H9 (cell line): ENCODE measurements around the gene C9orf152. TPM values are rescaled to one million over a fixed set of nuclear protein-coding genes. Genes with fewer than 3 reads are reported as not detected.
"Not testable (repeated sequence)": the region's sequence is repeated elsewhere in the genome, so short reads cannot be mapped to it uniquely, and the experiment has no call there.

Experiments
- DNase-seq: peaks from one replicate; pipeline ENCODE4 v3.0.0-alpha.2; 2017
- H2AFZ ChIP-seq: one replicate; pipeline ENCODE4 v1.6.1; 2013; ENCODE audit warnings: mild to moderate bottlenecking, low read length, control low read depth, moderate library complexity
- H2AK5ac ChIP-seq: 2 replicates; pipeline ENCODE4 v1.6.1; 2013; ENCODE audit warnings: low read length, control low read depth, mixed read lengths; ENCODE audit not compliant: insufficient read length
- H2BK120ac ChIP-seq: one replicate; pipeline ENCODE4 v1.6.1; 2013; ENCODE audit warnings: low read depth, mild to moderate bottlenecking, low read length, control low read depth, inconsistent platforms; ENCODE audit not compliant: poor library complexity, severe bottlenecking
- H2BK12ac ChIP-seq: 2 replicates; pipeline ENCODE4 v1.6.1; 2013; ENCODE audit warnings: low read length, control low read depth, mixed read lengths, low read depth; ENCODE audit not compliant: insufficient read length
- H2BK15ac ChIP-seq: 2 replicates; pipeline ENCODE4 v1.6.1; 2013; ENCODE audit warnings: low read depth, low read length, control low read depth
- H2BK20ac ChIP-seq: one replicate; pipeline ENCODE4 v1.6.1; 2013; ENCODE audit warnings: low read depth, mild to moderate bottlenecking, low read length, control low read depth, inconsistent platforms; ENCODE audit not compliant: poor library complexity, severe bottlenecking
- H2BK5ac ChIP-seq: 2 replicates; pipeline ENCODE4 v1.6.1; 2013; ENCODE audit warnings: low read length, control low read depth, mixed read lengths; ENCODE audit not compliant: insufficient read length
- H3K14ac ChIP-seq: 2 replicates; pipeline ENCODE4 v1.6.1; 2013; ENCODE audit warnings: low read length, control low read depth; ENCODE audit not compliant: insufficient read depth
- H3K18ac ChIP-seq: 2 replicates; pipeline ENCODE4 v1.6.1; 2013; ENCODE audit warnings: low read depth, mild to moderate bottlenecking, mixed read lengths, low read length, control low read depth; ENCODE audit not compliant: insufficient read length
- H3K23ac ChIP-seq: 2 replicates; pipeline ENCODE4 v1.6.1; 2013; ENCODE audit warnings: low read length, control low read depth, mixed read lengths, low read depth; ENCODE audit not compliant: insufficient read length
- H3K23me2 ChIP-seq: 2 replicates; pipeline ENCODE4 v1.6.1; 2013; ENCODE audit warnings: low read depth, mild to moderate bottlenecking, mixed read lengths, low read length, control low read depth; ENCODE audit not compliant: insufficient read length, poor library complexity, severe bottlenecking
- H3K27ac ChIP-seq: 2 replicates; pipeline ENCODE4 v1.5.1; 2013; ENCODE audit warnings: low read length, control low read depth, mixed read lengths, low read depth; ENCODE audit not compliant: insufficient read length
- H3K27me3 ChIP-seq: 2 replicates; pipeline ENCODE4 v1.6.1; 2013; ENCODE audit warnings: low read length, control low read depth, inconsistent platforms; ENCODE audit not compliant: insufficient read depth
- H3K4ac ChIP-seq: 2 replicates; pipeline ENCODE4 v1.6.1; 2013; ENCODE audit warnings: low read depth, mild to moderate bottlenecking, control low read depth, inconsistent platforms, low read length, moderate library complexity
- H3K4me1 ChIP-seq: 2 replicates; pipeline ENCODE4 v1.6.1; 2013; ENCODE audit warnings: low read length, control low read depth, inconsistent platforms; ENCODE audit not compliant: insufficient read depth
- H3K4me2 ChIP-seq: 2 replicates; pipeline ENCODE4 v1.6.1; 2013; ENCODE audit warnings: low read length, control low read depth, mixed read lengths; ENCODE audit not compliant: insufficient read length, insufficient read depth
- H3K56ac ChIP-seq: 2 replicates; pipeline ENCODE4 v1.6.1; 2013; ENCODE audit warnings: low read depth, mild to moderate bottlenecking, mixed read lengths, low read length, control low read depth; ENCODE audit not compliant: insufficient read length
- H3K79me1 ChIP-seq: 2 replicates; pipeline ENCODE4 v1.6.1; 2013; ENCODE audit warnings: low read depth, mild to moderate bottlenecking, moderate library complexity, low read length, control low read depth, inconsistent platforms; ENCODE audit not compliant: insufficient read depth, poor library complexity, severe bottlenecking
- H3K79me2 ChIP-seq: 2 replicates; pipeline ENCODE4 v1.6.1; 2013; ENCODE audit warnings: low read length, control low read depth, inconsistent platforms; ENCODE audit not compliant: insufficient read depth
- H3K9ac ChIP-seq: 2 replicates; pipeline ENCODE4 v1.6.1; 2013; ENCODE audit warnings: low read length, control low read depth, mixed read lengths; ENCODE audit not compliant: insufficient read length; ENCODE audit errors: extremely low read depth
- H3K9me3 ChIP-seq: one replicate; pipeline ENCODE4 v1.6.1; 2013; ENCODE audit warnings: low read depth, low read length, inconsistent platforms; ENCODE audit not compliant: control insufficient read depth
- H3T11ph ChIP-seq: one replicate; pipeline ENCODE4 v1.6.1; 2013; ENCODE audit warnings: mild to moderate bottlenecking, low read length, control low read depth, inconsistent platforms
- H4K20me1 ChIP-seq: one replicate; pipeline ENCODE4 v1.6.1; 2013; ENCODE audit not compliant: control insufficient read depth, insufficient read length, insufficient read depth
- H4K5ac ChIP-seq: 2 replicates; pipeline ENCODE4 v1.6.1; 2013; ENCODE audit warnings: low read depth, mild to moderate bottlenecking, mixed read lengths, low read length, control low read depth; ENCODE audit not compliant: insufficient read length
- H4K8ac ChIP-seq: replicated peaks from 2 replicates; pipeline ENCODE4 v1.6.1; 2013; ENCODE audit warnings: low read length, control low read depth, mixed read lengths, low read depth; ENCODE audit not compliant: insufficient read length
- H4K91ac ChIP-seq: 2 replicates; pipeline ENCODE4 v1.6.1; 2013; ENCODE audit warnings: low read depth, mild to moderate bottlenecking, moderate library complexity, mixed read lengths, low read length, control low read depth; ENCODE audit not compliant: insufficient read length
- H3K27ac Mint-ChIP-seq, 3 experiments: 2 replicates in 2 of 3; 3 replicates in 1 of 3; pipeline ENCODE4 v1.8.0; 2020 to 2021; ENCODE audit warnings: mixed read lengths in 3 of 3, mild to moderate bottlenecking in 1 of 3, moderate library complexity in 1 of 3
- H3K27me3 Mint-ChIP-seq: 2 replicates; pipeline ENCODE4 v1.8.0; 2021; ENCODE audit warnings: low read depth, mild to moderate bottlenecking, moderate library complexity, mixed read lengths
- H3K36me3 Mint-ChIP-seq, 3 experiments: 2 replicates in 2 of 3; 3 replicates in 1 of 3; pipeline ENCODE4 v1.8.0; 2020 to 2021; ENCODE audit warnings: low read depth in 3 of 3, mixed read lengths in 3 of 3; ENCODE audit not compliant: insufficient read depth in 1 of 3
- H3K4me1 Mint-ChIP-seq, 2 experiments: 2 replicates each; pipeline ENCODE4 v1.8.0; 2020; ENCODE audit warnings: mixed read lengths in 2 of 2
- H3K4me3 Mint-ChIP-seq, 2 experiments: 2 replicates in 1 of 2; 3 replicates in 1 of 2; pipeline ENCODE4 v1.8.0; 2020 to 2021; ENCODE audit warnings: mild to moderate bottlenecking in 2 of 2, mixed read lengths in 2 of 2, moderate library complexity in 1 of 2
- H3K9me3 Mint-ChIP-seq, 2 experiments: 2 replicates in 1 of 2; 3 replicates in 1 of 2; pipeline ENCODE4 v1.8.0; 2020; ENCODE audit warnings: mild to moderate bottlenecking in 2 of 2, mixed read lengths in 2 of 2, moderate library complexity in 1 of 2
- CTCF ChIP-seq: fragments of 200-600 bp; sonication (generic); conservative IDR thresholded peaks from 3 replicates; pipeline ENCODE4 v1.8.0; 2021; ENCODE audit warnings: antibody characterized with exemption, mild to moderate bottlenecking
- WGBS: extraction: QIAGEN DNeasy Blood & Tissue Kit; methylation state at CpG from one replicate; pipeline ENCODE4 v1.1.7; 2013; ENCODE audit warnings: missing lambda C conversion rate, low lambda C conversion rate, mixed read lengths; ENCODE audit not compliant: insufficient read length; ENCODE audit errors: extremely low coverage; 5-methylcytosine and 5-hydroxymethylcytosine counted together
- total RNA-seq: library from RNA; stranded (reverse); gene quantifications from 2 replicates; pipeline ENCODE4 v1.2.1, GENCODE V29; 2021

The C9orf152 gene
- total RNA-seq, 1 experiment from 2014 or later = not detected

GRCh38 chr9:110206389-110206788 lies 1.6 kb downstream of the C9orf152 start:
- Histone ChIP-seq H2BK15ac (no peak overlapping the region), H2BK20ac (no peak overlapping the region), H3K23ac (no peak overlapping the region), H3K23me2 (no peaks in the 10 kb centered on the region), H3K27ac (no peak overlapping the region), H2AFZ (no peak overlapping the region), H3T11ph (no peak overlapping the region), H3K9me3 (no peaks in the 10 kb centered on the region), H4K91ac (no peak overlapping the region), H3K4me2 (no peak overlapping the region), H4K5ac (no peak overlapping the region), H2BK12ac (no peak overlapping the region), H3K56ac (no peak overlapping the region), H2BK120ac (no peak overlapping the region), H3K9ac (no peak overlapping the region), H3K27me3 (no peaks in the 10 kb centered on the region), H3K18ac (no peak overlapping the region), H3K4me1 (no peaks in the 10 kb centered on the region), H2BK5ac (no peak overlapping the region), H4K8ac (no peak overlapping the region), H2AK5ac (no peak overlapping the region), H3K4ac (no peak overlapping the region), H4K20me1 (no peaks in the 10 kb centered on the region), H3K79me2 (no peaks in the 10 kb centered on the region), H3K14ac (no peak overlapping the region), H3K79me1 (no peaks in the 10 kb centered on the region)
- Mint-ChIP-seq H3K9me3 (peaks cover 1 to 3% of the 10 kb centered on the region in 2 experiments; a peak in 4 of 5 replicates), H3K27ac (no peak overlapping the region), H3K4me3 (no peak overlapping the region), H3K4me1 (peaks cover 0 to 2% of the 10 kb centered on the region in 2 experiments; a peak in 1 of 4 replicates), H3K27me3 (peaks cover 4% of the 10 kb centered on the region), H3K36me3 (peaks cover 0 to 5% (median 2%) of the 10 kb centered on the region in 3 experiments; a peak in 2 of 7 replicates)
- no peak for DNase-seq
- WGBS = no CpG with 5 or more reads among the region's 1 CpG
- no peak for TF ChIP-seq CTCF

- not testable (repeated sequence) for H2BK15ac ChIP-seq, H3K27me3 Mint-ChIP-seq, H3K4me1 ChIP-seq, H3K56ac ChIP-seq, H2BK120ac ChIP-seq, H3K23me2 ChIP-seq, DNase-seq, H2AFZ ChIP-seq, H3K9me3 ChIP-seq, H2BK5ac ChIP-seq, H2BK20ac ChIP-seq, H3T11ph ChIP-seq, H3K79me2 ChIP-seq, H3K4me3 Mint-ChIP-seq, H4K20me1 ChIP-seq, H3K4me2 ChIP-seq, H3K18ac ChIP-seq, H3K14ac ChIP-seq, H4K8ac ChIP-seq, H3K4ac ChIP-seq, H3K9me3 Mint-ChIP-seq, H3K79me1 ChIP-seq, H3K9ac ChIP-seq, H3K27ac ChIP-seq, H4K91ac ChIP-seq, H3K4me1 Mint-ChIP-seq, H4K5ac ChIP-seq, H3K23ac ChIP-seq, H3K27ac Mint-ChIP-seq, H2AK5ac ChIP-seq, H3K36me3 Mint-ChIP-seq, H3K27me3 ChIP-seq, H2BK12ac ChIP-seq
- WGBS = no CpG with 5 or more reads among the region's 5 CpGs
Observed at GRCh38 chr9:110205612-110206011, 2.3 kb downstream of the C9orf152 start.
